ENCODE measurements around the gene BST2. TPM values are rescaled to one million over a fixed set of nuclear protein-coding genes. Genes with fewer than 3 reads are reported as not detected.
A peak's percentile ranks its signal among the peaks of the same experiment; 100 is the strongest.

BST2 gene
- total and polyA plus RNA-seq, 9 of the 15 experiments (the other 6 are each of a cell fraction or from before 2014, with no cell fraction given): 11.2 to 232 (median 151) TPM

DNA sequence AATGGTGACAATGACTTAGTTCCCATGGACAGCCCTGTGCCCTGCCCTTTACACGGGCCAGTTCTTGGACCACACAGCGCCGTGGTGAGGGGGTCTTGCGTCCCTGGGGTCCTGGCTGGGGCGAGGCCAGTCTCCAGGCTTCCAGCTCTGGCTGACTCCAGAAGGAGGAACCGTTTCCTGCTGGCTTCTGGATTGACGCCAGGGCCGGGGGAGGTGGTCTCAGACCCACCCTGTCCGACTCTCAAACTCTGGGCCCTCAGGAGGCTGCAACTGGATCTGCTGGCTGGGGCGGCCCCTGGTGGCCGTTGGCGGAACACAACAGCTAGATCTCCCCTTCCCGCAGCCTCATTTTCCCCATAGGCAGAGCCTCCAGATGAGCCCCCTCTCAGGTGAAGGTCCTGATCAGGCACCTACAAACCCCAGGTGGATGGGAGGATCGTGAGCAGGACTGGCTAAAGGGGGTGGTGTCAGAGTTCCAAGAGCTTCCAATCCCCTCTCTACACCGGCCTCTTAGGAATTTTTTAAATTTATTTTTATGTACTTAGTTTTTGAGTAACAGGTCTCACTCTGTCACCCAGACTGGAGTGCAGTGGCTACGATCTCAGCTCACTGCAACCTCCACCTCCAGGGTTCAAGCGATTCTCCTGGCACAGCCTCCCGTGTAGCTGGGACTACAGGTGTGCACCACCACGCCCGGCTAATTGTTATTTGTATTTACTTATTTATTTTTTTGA, 19.4 kb downstream of the BST2 start (continued):
- TF ChIP-seq, protein P1, sequence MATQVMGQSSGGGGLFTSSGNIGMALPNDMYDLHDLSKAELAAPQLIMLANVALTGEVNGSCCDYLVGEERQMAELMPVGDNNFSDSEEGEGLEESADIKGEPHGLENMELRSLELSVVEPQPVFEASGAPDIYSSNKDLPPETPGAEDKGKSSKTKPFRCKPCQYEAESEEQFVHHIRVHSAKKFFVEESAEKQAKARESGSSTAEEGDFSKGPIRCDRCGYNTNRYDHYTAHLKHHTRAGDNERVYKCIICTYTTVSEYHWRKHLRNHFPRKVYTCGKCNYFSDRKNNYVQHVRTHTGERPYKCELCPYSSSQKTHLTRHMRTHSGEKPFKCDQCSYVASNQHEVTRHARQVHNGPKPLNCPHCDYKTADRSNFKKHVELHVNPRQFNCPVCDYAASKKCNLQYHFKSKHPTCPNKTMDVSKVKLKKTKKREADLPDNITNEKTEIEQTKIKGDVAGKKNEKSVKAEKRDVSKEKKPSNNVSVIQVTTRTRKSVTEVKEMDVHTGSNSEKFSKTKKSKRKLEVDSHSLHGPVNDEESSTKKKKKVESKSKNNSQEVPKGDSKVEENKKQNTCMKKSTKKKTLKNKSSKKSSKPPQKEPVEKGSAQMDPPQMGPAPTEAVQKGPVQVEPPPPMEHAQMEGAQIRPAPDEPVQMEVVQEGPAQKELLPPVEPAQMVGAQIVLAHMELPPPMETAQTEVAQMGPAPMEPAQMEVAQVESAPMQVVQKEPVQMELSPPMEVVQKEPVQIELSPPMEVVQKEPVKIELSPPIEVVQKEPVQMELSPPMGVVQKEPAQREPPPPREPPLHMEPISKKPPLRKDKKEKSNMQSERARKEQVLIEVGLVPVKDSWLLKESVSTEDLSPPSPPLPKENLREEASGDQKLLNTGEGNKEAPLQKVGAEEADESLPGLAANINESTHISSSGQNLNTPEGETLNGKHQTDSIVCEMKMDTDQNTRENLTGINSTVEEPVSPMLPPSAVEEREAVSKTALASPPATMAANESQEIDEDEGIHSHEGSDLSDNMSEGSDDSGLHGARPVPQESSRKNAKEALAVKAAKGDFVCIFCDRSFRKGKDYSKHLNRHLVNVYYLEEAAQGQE (IDR thresholded peaks at IDR 0.05; ENCODE audit: borderline replicate concordance): peak; percentile 82
- TF ChIP-seq, protein P1 (CRISPR knock-in tag; IDR thresholded peaks at IDR 0.05; ENCODE audit: low read depth): no peak
- TF ChIP-seq ZBED1 (IDR thresholded peaks at IDR 0.05) (no peak), IFI16 (CRISPR knock-in tag; IDR thresholded peaks at IDR 0.05) (no peak), RHOXF2B (CRISPR knock-in tag; conservative IDR thresholded peaks at IDR 0.05) (no peak), HDAC1 (IDR thresholded peaks at IDR 0.05) (no peak), TEAD1 (CRISPR knock-in tag; IDR thresholded peaks at IDR 0.05) (no peak), SMC3 (conservative IDR thresholded peaks at IDR 0.05; ENCODE audit: insufficient read depth, low read depth, low read length) (peak; percentile 68), ELF2 (CRISPR knock-in tag; IDR thresholded peaks at IDR 0.05) (no peak), DPF2 (IDR thresholded peaks at IDR 0.05) (no peak), EZH2 (IDR thresholded peaks at IDR 0.05; ENCODE audit: borderline replicate concordance, low read depth, low read length) (no peak), RBFOX2 (IDR thresholded peaks at IDR 0.05; ENCODE audit: low read depth, low read length) (no peak)
- TF ChIP-seq, protein P2, sequence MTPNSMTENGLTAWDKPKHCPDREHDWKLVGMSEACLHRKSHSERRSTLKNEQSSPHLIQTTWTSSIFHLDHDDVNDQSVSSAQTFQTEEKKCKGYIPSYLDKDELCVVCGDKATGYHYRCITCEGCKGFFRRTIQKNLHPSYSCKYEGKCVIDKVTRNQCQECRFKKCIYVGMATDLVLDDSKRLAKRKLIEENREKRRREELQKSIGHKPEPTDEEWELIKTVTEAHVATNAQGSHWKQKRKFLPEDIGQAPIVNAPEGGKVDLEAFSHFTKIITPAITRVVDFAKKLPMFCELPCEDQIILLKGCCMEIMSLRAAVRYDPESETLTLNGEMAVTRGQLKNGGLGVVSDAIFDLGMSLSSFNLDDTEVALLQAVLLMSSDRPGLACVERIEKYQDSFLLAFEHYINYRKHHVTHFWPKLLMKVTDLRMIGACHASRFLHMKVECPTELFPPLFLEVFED (CRISPR knock-in tag; conservative IDR thresholded peaks at IDR 0.05): no peak
- TF ChIP-seq, protein P3, sequence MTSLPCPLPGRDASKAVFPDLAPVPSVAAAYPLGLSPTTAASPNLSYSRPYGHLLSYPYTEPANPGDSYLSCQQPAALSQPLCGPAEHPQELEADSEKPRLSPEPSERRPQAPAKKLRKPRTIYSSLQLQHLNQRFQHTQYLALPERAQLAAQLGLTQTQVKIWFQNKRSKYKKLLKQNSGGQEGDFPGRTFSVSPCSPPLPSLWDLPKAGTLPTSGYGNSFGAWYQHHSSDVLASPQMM (CRISPR knock-in tag; IDR thresholded peaks at IDR 0.05): no peak
- TF ChIP-seq, protein P4, sequence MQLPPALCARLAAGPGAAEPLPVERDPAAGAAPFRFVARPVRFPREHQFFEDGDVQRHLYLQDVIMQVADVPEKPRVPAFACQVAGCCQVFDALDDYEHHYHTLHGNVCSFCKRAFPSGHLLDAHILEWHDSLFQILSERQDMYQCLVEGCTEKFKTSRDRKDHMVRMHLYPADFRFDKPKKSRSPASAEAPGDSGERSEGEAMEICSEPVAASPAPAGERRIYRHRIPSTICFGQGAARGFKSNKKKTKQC (CRISPR knock-in tag; IDR thresholded peaks at IDR 0.05): peak; percentile 33; the same call in 1 of the 2 replicates
- TF ChIP-seq, protein P5, sequence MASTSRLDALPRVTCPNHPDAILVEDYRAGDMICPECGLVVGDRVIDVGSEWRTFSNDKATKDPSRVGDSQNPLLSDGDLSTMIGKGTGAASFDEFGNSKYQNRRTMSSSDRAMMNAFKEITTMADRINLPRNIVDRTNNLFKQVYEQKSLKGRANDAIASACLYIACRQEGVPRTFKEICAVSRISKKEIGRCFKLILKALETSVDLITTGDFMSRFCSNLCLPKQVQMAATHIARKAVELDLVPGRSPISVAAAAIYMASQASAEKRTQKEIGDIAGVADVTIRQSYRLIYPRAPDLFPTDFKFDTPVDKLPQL (IDR thresholded peaks at IDR 0.05; ENCODE audit: extremely low read depth, insufficient read length): no peak
- TF ChIP-seq, protein P6, sequence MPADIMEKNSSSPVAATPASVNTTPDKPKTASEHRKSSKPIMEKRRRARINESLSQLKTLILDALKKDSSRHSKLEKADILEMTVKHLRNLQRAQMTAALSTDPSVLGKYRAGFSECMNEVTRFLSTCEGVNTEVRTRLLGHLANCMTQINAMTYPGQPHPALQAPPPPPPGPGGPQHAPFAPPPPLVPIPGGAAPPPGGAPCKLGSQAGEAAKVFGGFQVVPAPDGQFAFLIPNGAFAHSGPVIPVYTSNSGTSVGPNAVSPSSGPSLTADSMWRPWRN (IDR thresholded peaks at IDR 0.05; ENCODE audit: low read depth): no peak
